SK-N-SH (cell line): ENCODE data around the gene FERD3L. TPM values are rescaled to one million over a fixed set of nuclear protein-coding genes. Genes with fewer than 3 reads are reported as not detected.

Experiments used
- CTCF ChIA-PET: fragments of 300-600, 350-600 bp; formaldehyde crosslinking; extraction: SDS; loops from one replicate; lab custom pipeline; 2021; lab: Yijun Ruan, JAX
- POLR2A ChIA-PET: fragments of 350-600 bp; sonication (Branson Sonifier 250); formaldehyde crosslinking; extraction: SDS; loops from one replicate; lab custom pipeline; 2020; ENCODE audit warnings: antibody characterized with exemption, inconsistent platforms; lab: Yijun Ruan, JAX
- DNase-seq: peaks from one replicate; pipeline ENCODE4 v3.0.0; 2012
- H2AFZ ChIP-seq: fragments of 200-600 bp; sonication (generic); 2 replicates; pipeline ENCODE4 v1.8.1; 2016; ENCODE audit warnings: antibody characterized with exemption, mild to moderate bottlenecking, low read depth
- H3F3A ChIP-seq: fragments of 200-600 bp; sonication (generic); replicated peaks from 2 replicates; pipeline ENCODE3; 2016; ENCODE audit warnings: antibody characterized with exemption, mild to moderate bottlenecking; ENCODE audit not compliant: insufficient read depth
- H3K27ac ChIP-seq, 2 experiments: fragments of 200-500 bp in 1 of 2; fragments of 200-600 bp in 1 of 2; sonication (Bioruptor generic) in 1 of 2; sonication (generic), shearing (Covaris generic) in 1 of 2; 2 replicates each; pipeline versions ENCODE4 v1.5.1 to v1.6.1; 2014 to 2016; ENCODE audit warnings: low read depth in 2 of 2, inconsistent platforms in 1 of 2, low read length in 1 of 2, mild to moderate bottlenecking in 1 of 2, mixed read lengths in 1 of 2
- H3K27me3 ChIP-seq: fragments of 200-600 bp; sonication (generic), shearing (Covaris generic); 2 replicates; pipeline ENCODE4 v1.6.1; 2016; ENCODE audit warnings: mixed run types; ENCODE audit not compliant: insufficient read depth
- H3K36me3 ChIP-seq, 2 experiments: fragments of 200-500 bp in 1 of 2; fragments of 200-600 bp in 1 of 2; sonication (Bioruptor generic) in 1 of 2; sonication (generic) in 1 of 2; replicated peaks in 1 of 2; 2 replicates each; pipeline versions ENCODE3 to v1.5.1; 2014 to 2016; ENCODE audit warnings: low read length in 1 of 2, mild to moderate bottlenecking in 1 of 2; ENCODE audit not compliant: insufficient read depth in 2 of 2, control insufficient read depth in 1 of 2
- H3K4me1 ChIP-seq, 2 experiments: fragments of 200-500 bp in 1 of 2; fragments of 200-600 bp in 1 of 2; sonication (Bioruptor generic) in 1 of 2; sonication (generic), shearing (Covaris generic) in 1 of 2; 2 replicates each; pipeline versions ENCODE4 v1.5.1 to v1.6.1; 2014 to 2016; ENCODE audit warnings: low read depth in 1 of 2, low read length in 1 of 2, mixed run types in 1 of 2; ENCODE audit not compliant: insufficient read depth in 2 of 2, control insufficient read depth in 1 of 2
- H3K4me2 ChIP-seq: fragments of 200-600 bp; sonication (generic), shearing (Covaris generic); 2 replicates; pipeline ENCODE4 v1.6.1; 2017; ENCODE audit warnings: mixed run types
- H3K4me3 ChIP-seq, 2 experiments: fragments of 200-500 bp in 1 of 2; fragments of 200-600 bp in 1 of 2; sonication (Bioruptor generic) in 1 of 2; sonication (generic), shearing (Covaris generic) in 1 of 2; 2 replicates each; pipeline versions ENCODE4 v1.5.1 to v1.8.1; 2014 to 2016; ENCODE audit warnings: low read depth in 2 of 2, inconsistent platforms in 1 of 2, low read length in 1 of 2, mild to moderate bottlenecking in 1 of 2, mixed read lengths in 1 of 2, moderate library complexity in 1 of 2
- H3K79me2 ChIP-seq: fragments of 200-600 bp; sonication (generic); 2 replicates; pipeline ENCODE4 v1.8.1; 2017; ENCODE audit warnings: mild to moderate bottlenecking; ENCODE audit not compliant: insufficient read depth
- H3K9ac ChIP-seq: fragments of 200-600 bp; sonication (generic); 2 replicates; pipeline ENCODE4 v1.6.1; 2017; ENCODE audit warnings: mixed run types
- H3K9me2 ChIP-seq: fragments of 200-600 bp; sonication (generic); 2 replicates; pipeline ENCODE4 v1.6.1; 2017; ENCODE audit warnings: mixed run types
- H3K9me3 ChIP-seq: fragments of 200-600 bp; sonication (generic); 2 replicates; pipeline ENCODE4 v1.6.1; 2017; ENCODE audit warnings: mixed run types, mild to moderate bottlenecking, moderate library complexity
- H4K20me1 ChIP-seq: fragments of 200-600 bp; sonication (generic); 2 replicates; pipeline ENCODE4 v1.6.1; 2017; ENCODE audit warnings: mild to moderate bottlenecking, mixed run types; ENCODE audit not compliant: insufficient read depth
- CHD2 ChIP-seq: fragments of 150-350 bp; IDR thresholded peaks from 2 replicates; pipeline ENCODE4 v1.6.1; 2018; ENCODE audit warnings: low read length; ENCODE audit not compliant: partially characterized antibody
- ELF1 ChIP-seq: IDR thresholded peaks from 2 replicates; pipeline ENCODE4 v1.4.0; 2012
- EZH2phosphoT487 ChIP-seq: fragments of 200-600 bp; sonication (generic); IDR thresholded peaks from 2 replicates; pipeline ENCODE4 v1.6.1; 2017; ENCODE audit warnings: low read depth, mixed run types, mild to moderate bottlenecking, antibody characterized with exemption, moderate library complexity, borderline replicate concordance
- FOXM1 ChIP-seq: IDR thresholded peaks from 2 replicates; pipeline ENCODE4 v1.4.0; 2012; ENCODE audit warnings: low read depth, mild to moderate bottlenecking
- GATA2 ChIP-seq: sonication (generic); formaldehyde crosslinking; IDR thresholded peaks from 2 replicates; pipeline ENCODE4 v1.5.0; 2020; ENCODE audit warnings: mild to moderate bottlenecking, missing genetic modification reagents
- IRF3 ChIP-seq: fragments of 150-350 bp; IDR thresholded peaks from 2 replicates; pipeline ENCODE4 v1.6.1; 2016; ENCODE audit warnings: mild to moderate bottlenecking, low read depth, low read length
- JUND ChIP-seq: IDR thresholded peaks from 2 replicates; pipeline ENCODE4 v1.4.0; 2012
- MEF2A ChIP-seq: IDR thresholded peaks from 2 replicates; pipeline ENCODE4 v1.4.0; 2012; ENCODE audit warnings: low read depth, borderline replicate concordance
- MXI1 ChIP-seq: IDR thresholded peaks from 2 replicates; pipeline ENCODE4 v1.6.1; 2012; ENCODE audit warnings: mild to moderate bottlenecking, low read depth, low read length, improper control_type of control experiment
- NFIC ChIP-seq: IDR thresholded peaks from 2 replicates; pipeline ENCODE4 v1.4.0; 2012; ENCODE audit warnings: borderline replicate concordance
- NRF1 ChIP-seq: IDR thresholded peaks from 2 replicates; pipeline ENCODE4 v1.6.1; 2012; ENCODE audit warnings: low read depth, mild to moderate bottlenecking, low read length
- PBX3 ChIP-seq: IDR thresholded peaks from 2 replicates; pipeline ENCODE4; 2012
- POLR2AphosphoS5 ChIP-seq: IDR thresholded peaks from 2 replicates; pipeline ENCODE4 v1.6.1; 2012; ENCODE audit warnings: low read depth, low read length
- RCOR1 ChIP-seq: fragments of 150-350 bp; IDR thresholded peaks from 2 replicates; pipeline ENCODE4 v1.6.1; 2017; ENCODE audit warnings: antibody characterized with exemption, low read length
- RFX5 ChIP-seq: IDR thresholded peaks from 2 replicates; pipeline ENCODE4 v1.6.1; 2012; ENCODE audit warnings: mild to moderate bottlenecking, improper control_type of control experiment, low read length
- SMC3 ChIP-seq: IDR thresholded peaks from 2 replicates; pipeline ENCODE4 v1.6.1; 2012; ENCODE audit warnings: low read depth, low read length, improper control_type of control experiment
- TAF1 ChIP-seq: IDR thresholded peaks from 2 replicates; pipeline ENCODE4 v1.6.1; 2012; ENCODE audit warnings: low read depth, mild to moderate bottlenecking, low read length, moderate library complexity, borderline replicate concordance
- TCF12 ChIP-seq: IDR thresholded peaks from 2 replicates; pipeline ENCODE4 v1.4.0; 2012
- TEAD4 ChIP-seq: IDR thresholded peaks from 2 replicates; pipeline ENCODE4 v1.4.0; 2012; ENCODE audit warnings: mild to moderate bottlenecking, borderline replicate concordance; ENCODE audit not compliant: insufficient read depth
- USF1 ChIP-seq: IDR thresholded peaks from 2 replicates; pipeline ENCODE4 v1.4.0; 2012; ENCODE audit warnings: low read depth, borderline replicate concordance
- ZBTB33 ChIP-seq: IDR thresholded peaks from 2 replicates; pipeline ENCODE4 v1.4.0; 2012; ENCODE audit warnings: low read depth, borderline replicate concordance
- WGBS: methylation state at CpG from one replicate; pipeline ENCODE4 v1.1.6; 2017; ENCODE audit warnings: low lambda C conversion rate; 5-methylcytosine and 5-hydroxymethylcytosine counted together
- polyA plus RNA-seq, 3 experiments: library from polyadenylated mRNA; depleted of rRNA; stranded (reverse); fragments of >200 nt; gene quantifications; 2 replicates each; pipeline ENCODE4 v1.2.3, GENCODE V29; 2012
- TF ChIP-seq, protein P1 (sequence below): fragments of 150-350 bp; IDR thresholded peaks from 2 replicates; pipeline ENCODE4 v1.6.1; 2017; ENCODE audit warnings: antibody characterized with exemption, low read length, low read depth, borderline replicate concordance

Gene FERD3L
- polyA plus RNA-seq, 1 of the 3 experiments (the other 2 are of a cell fraction): not detected

GRCh38 chr7:19177269-19177668, 32.0 kb upstream of the FERD3L start (continued):
- no peak for TF ChIP-seq NFIC

GRCh38 chr7:19175241-19175640, 30.0 kb upstream of the FERD3L start:
- Histone ChIP-seq H3K9me2 (no peaks in the 10 kb centered on the region), H3K4me3 (no peak overlapping the region), H3K27ac (no peak overlapping the region), H3K4me1 (no peaks in the 10 kb centered on the region), H3K79me2 (no peaks in the 10 kb centered on the region), H3K27me3 (no peaks in the 10 kb centered on the region), H3K36me3 (no peaks in the 10 kb centered on the region), H3F3A (no peaks in the 10 kb centered on the region), H3K9me3 (no peaks in the 10 kb centered on the region), H2AFZ (no peak overlapping the region), H4K20me1 (no peaks in the 10 kb centered on the region), H3K9ac (no peak overlapping the region), H3K4me2 (no peak overlapping the region)
- ChIA-PET CTCF (no interaction called here), POLR2A (no interaction called here)
- TF ChIP-seq GATA2 (CRISPR knock-in tag) (no peak), TAF1 (no peak), RFX5 (no peak), NRF1 (no peak), TEAD4 (no peak), RCOR1 (no peak), ZBTB33 (no peak), FOXM1 (no peak), MXI1 (no peak), TCF12 (no peak), USF1 (no peak)
- TF ChIP-seq, protein P1, sequence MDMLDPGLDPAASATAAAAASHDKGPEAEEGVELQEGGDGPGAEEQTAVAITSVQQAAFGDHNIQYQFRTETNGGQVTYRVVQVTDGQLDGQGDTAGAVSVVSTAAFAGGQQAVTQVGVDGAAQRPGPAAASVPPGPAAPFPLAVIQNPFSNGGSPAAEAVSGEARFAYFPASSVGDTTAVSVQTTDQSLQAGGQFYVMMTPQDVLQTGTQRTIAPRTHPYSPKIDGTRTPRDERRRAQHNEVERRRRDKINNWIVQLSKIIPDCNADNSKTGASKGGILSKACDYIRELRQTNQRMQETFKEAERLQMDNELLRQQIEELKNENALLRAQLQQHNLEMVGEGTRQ: no peak
- DNase-seq: no peak
- WGBS: 12% methylated on average over 3 of the region's 3 CpGs

GRCh38 chr7:19161671-19162070, 16.4 kb upstream of the FERD3L start:
- H3K9me3 ChIP-seq: no peaks in the 10 kb centered on the region
- POLR2A ChIA-PET: no interaction called here
- H3F3A ChIP-seq: no peaks in the 10 kb centered on the region
- 12% methylated on average over 3 of the region's 3 CpGs for WGBS
- CTCF ChIA-PET: interaction anchor here (0.8 kb wide), 1 partner anchor 840 kb away, joined by 3 read pairs; no protein-coding TSS in a partner anchor
- no peaks in the 10 kb centered on the region for H3K79me2 ChIP-seq
- no peak overlapping the region for H3K27ac ChIP-seq
- no peaks in the 10 kb centered on the region for H3K9me2 ChIP-seq
- H3K27me3 ChIP-seq: no peaks in the 10 kb centered on the region; the same call in 1 of the 2 replicates
- no peaks in the 10 kb centered on the region for H4K20me1 ChIP-seq
- DNase-seq: no peak
- H3K36me3 ChIP-seq: no peaks in the 10 kb centered on the region
- H2AFZ ChIP-seq: no peak overlapping the region
- H3K9ac ChIP-seq: no peak overlapping the region
- H3K4me1 ChIP-seq: no peaks in the 10 kb centered on the region
- H3K4me3 ChIP-seq: no peak overlapping the region
- no peak overlapping the region for H3K4me2 ChIP-seq
- TF ChIP-seq TEAD4 (no peak), CHD2 (no peak), TAF1 (no peak), NFIC (no peak), EZH2phosphoT487 (no peak), JUND (no peak), MXI1 (no peak), POLR2AphosphoS5 (no peak), IRF3 (no peak), SMC3 (no peak), PBX3 (no peak), ELF1 (no peak), MEF2A (no peak)
